Amygdala (tissue), 56 donors: ENCODE measurements around the gene CIB4.

Experiments
- DNase-seq, 56 donors: peaks; one replicate each; lab custom pipeline; 2025; lab: John Stamatoyannopoulos, UW

The CIB4 gene

DNA sequence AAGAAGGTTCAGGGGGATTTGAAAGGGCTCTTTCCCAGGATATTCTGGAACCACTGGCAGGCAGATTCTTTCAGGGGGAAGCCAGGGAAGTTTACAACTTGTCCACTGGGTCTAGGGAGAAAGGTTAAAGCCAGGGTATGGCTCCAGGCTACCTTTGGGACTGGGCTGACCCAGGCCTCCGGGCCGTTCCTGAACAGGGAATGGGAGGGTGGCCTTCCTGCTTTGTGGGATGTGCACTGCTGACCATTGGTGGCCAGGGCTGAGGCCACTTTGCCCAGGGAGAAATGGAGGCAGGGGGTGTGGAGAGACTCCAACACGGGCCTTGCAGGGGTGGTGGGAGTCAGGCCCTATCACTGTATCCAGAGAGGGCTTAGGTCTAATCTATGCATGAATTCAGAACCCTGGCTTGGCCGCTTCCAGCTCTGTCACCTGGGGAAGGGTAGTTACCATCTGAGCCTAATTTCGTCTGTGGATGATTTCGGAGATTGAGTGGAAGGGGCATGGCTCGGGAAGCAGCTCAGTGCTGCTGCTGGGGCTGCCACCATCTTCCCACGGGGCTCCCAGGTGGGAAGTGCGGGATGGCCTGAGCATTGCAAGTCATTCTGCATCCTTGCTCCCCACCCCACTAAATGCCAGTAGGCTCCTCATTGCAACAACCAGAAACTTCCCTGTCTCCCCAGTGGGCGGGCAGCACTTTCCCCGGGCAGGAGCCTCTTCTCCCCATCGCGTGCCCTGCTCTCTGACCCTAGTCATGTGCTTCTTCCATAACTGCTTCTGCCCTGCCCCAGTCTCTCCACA lies 106.1 kb downstream of the CIB4 start:
- DNase-seq: no peak

DNA sequence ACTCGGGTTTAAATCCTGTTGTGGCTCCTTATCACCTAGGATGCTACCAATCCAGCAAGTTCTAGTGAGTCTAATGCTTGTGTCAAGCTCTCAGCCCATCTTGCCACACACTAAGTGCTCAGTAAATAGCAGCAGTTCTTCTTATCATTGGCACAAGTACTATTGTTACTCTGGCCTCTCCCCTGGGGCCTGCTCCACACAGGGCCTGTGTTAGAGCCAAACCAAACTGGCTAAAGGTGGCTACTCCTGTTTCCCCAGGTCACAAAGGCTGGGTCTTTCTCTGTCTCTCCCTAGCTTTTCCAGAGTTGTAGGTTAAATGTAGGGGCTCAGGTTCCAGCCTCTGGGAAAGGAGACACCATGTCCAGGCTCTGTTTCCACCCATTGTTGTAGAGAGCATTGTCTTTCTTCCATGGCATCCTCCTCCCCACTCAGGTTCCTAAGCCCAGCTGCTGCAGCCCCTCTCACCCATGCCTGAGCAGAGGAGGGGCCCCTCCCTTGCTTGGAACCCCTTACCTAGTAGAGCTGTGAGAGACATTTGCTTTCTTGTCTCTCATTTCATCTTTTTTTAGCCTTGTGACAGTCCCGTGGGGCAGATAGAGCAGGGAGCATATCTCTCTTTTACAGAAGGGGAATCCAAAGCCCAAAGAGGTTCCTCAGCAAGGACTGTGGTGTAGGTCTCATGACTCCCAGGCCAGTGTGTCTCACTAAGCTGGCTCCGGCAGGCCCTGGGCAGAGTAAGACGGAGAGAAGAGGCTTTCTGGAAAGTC lies 106.9 kb downstream of the CIB4 start:
- no peak for DNase-seq

DNA sequence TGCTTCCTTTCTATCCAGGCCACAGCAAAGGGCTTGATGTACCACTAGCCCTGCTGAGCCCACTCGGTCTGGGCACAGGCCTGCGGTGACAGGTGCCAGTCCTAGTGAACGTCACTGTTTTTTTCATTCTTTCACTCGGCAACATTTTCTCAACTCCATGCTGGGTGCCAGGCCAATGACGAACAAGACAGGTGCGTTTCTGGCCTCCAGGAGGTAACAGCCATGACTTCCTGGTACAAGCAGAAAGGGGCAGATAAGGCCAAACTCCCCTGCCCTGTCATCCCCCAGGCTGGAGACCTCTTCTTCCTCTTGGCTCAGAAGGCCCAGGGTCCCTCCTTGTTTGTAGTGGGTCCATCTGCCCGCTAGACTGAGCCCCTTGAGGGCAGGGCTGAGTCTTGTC lies 107.5 kb downstream of the CIB4 start:
- DNase-seq: no peak

DNA sequence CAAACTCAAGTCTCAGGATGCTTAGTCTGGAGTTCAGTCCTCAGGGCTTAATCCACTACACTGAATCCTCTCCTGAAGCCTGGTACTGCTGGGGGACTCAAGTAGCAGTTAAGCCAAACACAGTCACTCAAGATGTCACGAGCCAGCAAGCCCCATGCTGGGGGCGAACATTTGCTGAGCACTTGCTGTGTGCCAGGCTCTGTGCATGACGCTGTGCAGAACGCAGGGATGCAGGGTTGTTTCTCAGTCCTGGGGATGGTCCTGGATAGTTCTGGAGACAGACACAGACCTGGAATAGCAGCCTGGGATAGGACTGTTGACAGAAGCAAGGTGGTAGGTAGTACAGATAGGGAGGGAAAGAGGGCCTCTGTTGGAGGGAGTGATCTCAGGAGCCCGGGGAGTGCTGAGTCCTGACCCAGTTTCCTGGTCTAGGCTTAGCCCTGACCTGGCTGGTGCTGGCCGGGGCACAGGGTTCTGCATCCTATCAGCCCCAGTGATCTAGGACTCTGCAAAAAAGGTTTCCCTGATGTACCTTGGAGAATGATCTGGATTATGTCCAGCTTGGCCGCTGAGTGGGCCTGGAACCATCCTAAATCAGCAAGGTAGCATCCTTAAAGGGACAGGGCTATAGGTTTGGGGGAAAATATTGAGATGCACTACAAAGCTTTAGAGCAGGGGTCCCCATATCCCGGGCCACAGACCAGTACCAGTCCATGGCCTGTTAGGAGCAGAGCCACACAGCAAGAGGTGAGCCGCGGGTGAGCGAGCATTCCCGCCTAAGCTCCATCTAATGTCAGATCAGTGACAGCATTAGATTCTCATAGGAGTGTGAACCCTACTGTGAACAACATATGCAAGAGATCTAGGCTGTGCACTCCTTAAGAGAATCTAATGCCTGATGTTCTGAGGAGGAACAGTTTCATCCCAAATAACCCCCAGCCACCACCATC lies 108.6 kb downstream of the CIB4 start:
- DNase-seq: no peak
